Gastroesophageal sphincter (tissue), 4 donors: Measurements from ENCODE around the gene COX8C. TPM values are rescaled to one million over a fixed set of nuclear protein-coding genes. Genes with fewer than 3 reads are reported as not detected.

Source experiments
- ATAC-seq: fragments of 150-250 bp; one replicate; pipeline ENCODE4 v1.9.1; 2016; ENCODE audit warnings: mild to moderate bottlenecking, moderate library complexity
- H3K27ac ChIP-seq, 4 donors: fragments of 200-600 bp; sonication (generic) in 3 of 4; 1 replicate in 3 of 4; 2 replicates in 1 of 4; pipeline ENCODE4 v1.5.1; 2016 to 2019
- H3K27me3 ChIP-seq: fragments of 200-600 bp; sonication (generic); one replicate; pipeline ENCODE4 v1.5.1; 2019
- H3K36me3 ChIP-seq, 2 donors: fragments of 200-600 bp; sonication (generic); one replicate each; pipeline ENCODE4 v1.5.1; 2019; ENCODE audit warnings: control low read depth in 1 of 2
- H3K4me1 ChIP-seq, 3 donors: fragments of 200-600 bp; sonication (generic); 1 replicate in 2 of 3; 2 replicates in 1 of 3; pipeline ENCODE4 v1.5.1; 2016 to 2019; ENCODE audit warnings: control low read depth in 2 of 3
- H3K4me3 ChIP-seq, 2 donors: fragments of 200-600 bp; sonication (generic); one replicate each; pipeline ENCODE4 v1.5.1; 2019; ENCODE audit warnings: mild to moderate bottlenecking in 1 of 2, moderate library complexity in 1 of 2
- H3K9me3 ChIP-seq, 3 donors: fragments of 200-600 bp; sonication (generic); one replicate each; pipeline ENCODE4 v1.5.1; 2017 to 2019; ENCODE audit warnings: control low read depth in 2 of 3
- EP300 ChIP-seq: sonication (generic); formaldehyde crosslinking; IDR thresholded peaks from one replicate; pipeline ENCODE4 v1.6.1; 2017; ENCODE audit warnings: antibody characterized with exemption, mild to moderate bottlenecking
- POLR2A ChIP-seq, 2 donors: fragments of 450-650 bp; IDR thresholded peaks; one replicate each; pipeline ENCODE4 v1.6.1; 2017; ENCODE audit warnings: antibody characterized with exemption in 2 of 2, mild to moderate bottlenecking in 2 of 2, moderate library complexity in 1 of 2
- POLR2AphosphoS5 ChIP-seq: sonication (generic); formaldehyde crosslinking; IDR thresholded peaks from one replicate; pipeline ENCODE4 v1.6.1; 2017; ENCODE audit warnings: antibody characterized with exemption
- WGBS, 2 donors: methylation state at CpG; one replicate each; pipeline ENCODE4 v1.1.5; 2018; ENCODE audit warnings: low coverage in 1 of 2; 5-methylcytosine and 5-hydroxymethylcytosine counted together
- total RNA-seq, 4 donors: library from RNA; depleted of rRNA; stranded (reverse); fragments of >200 nt; gene quantifications; one replicate each; pipeline ENCODE4 v1.1.0, GENCODE V29; 2016
- TF ChIP-seq, protein P1 (sequence below), 4 experiments: fragments of 200-600 bp in 2 of 4; fragments of 450-650 bp in 2 of 4; sonication (generic) in 1 of 4; IDR thresholded peaks; one replicate each; pipeline ENCODE4 v1.5.1; 2017 to 2019; ENCODE audit warnings: antibody characterized with exemption in 4 of 4, mild to moderate bottlenecking in 2 of 4, moderate library complexity in 2 of 4

COX8C gene
- total RNA-seq, 4 donors from 2014 or later = not detected

- no peaks in the 10 kb centered on the region for H3K36me3 ChIP-seq
- H3K4me1 ChIP-seq = peaks cover 0 to 55% (median 3%) of the 10 kb centered on the region in 3 donors
- H3K9me3 ChIP-seq = no peaks in the 10 kb centered on the region
- no peaks in the 10 kb centered on the region for H3K27me3 ChIP-seq
- H3K4me3 ChIP-seq = no peak overlapping the region
- 52% methylated on average over 2 of the region's 3 CpGs; no CpG with 5 or more reads in 1 of the 2 donors for WGBS, 2 donors
- no peak overlapping the region for H3K27ac ChIP-seq
- ATAC-seq = no peak
- TF ChIP-seq, protein P1, sequence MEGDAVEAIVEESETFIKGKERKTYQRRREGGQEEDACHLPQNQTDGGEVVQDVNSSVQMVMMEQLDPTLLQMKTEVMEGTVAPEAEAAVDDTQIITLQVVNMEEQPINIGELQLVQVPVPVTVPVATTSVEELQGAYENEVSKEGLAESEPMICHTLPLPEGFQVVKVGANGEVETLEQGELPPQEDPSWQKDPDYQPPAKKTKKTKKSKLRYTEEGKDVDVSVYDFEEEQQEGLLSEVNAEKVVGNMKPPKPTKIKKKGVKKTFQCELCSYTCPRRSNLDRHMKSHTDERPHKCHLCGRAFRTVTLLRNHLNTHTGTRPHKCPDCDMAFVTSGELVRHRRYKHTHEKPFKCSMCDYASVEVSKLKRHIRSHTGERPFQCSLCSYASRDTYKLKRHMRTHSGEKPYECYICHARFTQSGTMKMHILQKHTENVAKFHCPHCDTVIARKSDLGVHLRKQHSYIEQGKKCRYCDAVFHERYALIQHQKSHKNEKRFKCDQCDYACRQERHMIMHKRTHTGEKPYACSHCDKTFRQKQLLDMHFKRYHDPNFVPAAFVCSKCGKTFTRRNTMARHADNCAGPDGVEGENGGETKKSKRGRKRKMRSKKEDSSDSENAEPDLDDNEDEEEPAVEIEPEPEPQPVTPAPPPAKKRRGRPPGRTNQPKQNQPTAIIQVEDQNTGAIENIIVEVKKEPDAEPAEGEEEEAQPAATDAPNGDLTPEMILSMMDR (IDR thresholded peaks at IDR 0.05) = no peak
- TF ChIP-seq POLR2AphosphoS5 (no peak), POLR2A (IDR thresholded peaks at IDR 0.05) (no peak), EP300 (no peak)
These were observed 43.3 kb upstream of the COX8C start for GRCh38 chr14:93303659-93304058.

DNA sequence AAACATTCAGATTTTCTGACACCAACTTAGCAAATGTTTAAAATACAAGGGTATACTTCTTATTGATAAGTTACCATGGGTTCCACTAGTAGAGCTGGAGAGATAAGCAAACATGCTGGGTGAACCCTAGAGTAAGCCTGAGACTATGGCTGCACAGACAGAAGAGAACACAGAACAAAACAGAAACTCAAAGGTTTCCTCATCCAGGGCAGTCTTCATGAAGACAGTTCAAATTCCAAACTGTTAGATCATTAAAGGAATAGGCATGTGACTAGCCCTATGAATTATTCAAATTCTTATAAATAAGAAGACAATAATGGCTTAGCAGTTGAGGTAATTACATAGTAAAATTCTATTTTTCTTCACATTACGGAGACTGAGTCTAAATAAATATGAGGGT lies 42.2 kb upstream of the COX8C start:
- ATAC-seq = no peak
- 100% methylated on average over 1 of the region's 1 CpG for WGBS, 2 donors
- peaks cover 0 to 44% (median 0%) of the 10 kb centered on the region in 3 donors for H3K4me1 ChIP-seq

DNA sequence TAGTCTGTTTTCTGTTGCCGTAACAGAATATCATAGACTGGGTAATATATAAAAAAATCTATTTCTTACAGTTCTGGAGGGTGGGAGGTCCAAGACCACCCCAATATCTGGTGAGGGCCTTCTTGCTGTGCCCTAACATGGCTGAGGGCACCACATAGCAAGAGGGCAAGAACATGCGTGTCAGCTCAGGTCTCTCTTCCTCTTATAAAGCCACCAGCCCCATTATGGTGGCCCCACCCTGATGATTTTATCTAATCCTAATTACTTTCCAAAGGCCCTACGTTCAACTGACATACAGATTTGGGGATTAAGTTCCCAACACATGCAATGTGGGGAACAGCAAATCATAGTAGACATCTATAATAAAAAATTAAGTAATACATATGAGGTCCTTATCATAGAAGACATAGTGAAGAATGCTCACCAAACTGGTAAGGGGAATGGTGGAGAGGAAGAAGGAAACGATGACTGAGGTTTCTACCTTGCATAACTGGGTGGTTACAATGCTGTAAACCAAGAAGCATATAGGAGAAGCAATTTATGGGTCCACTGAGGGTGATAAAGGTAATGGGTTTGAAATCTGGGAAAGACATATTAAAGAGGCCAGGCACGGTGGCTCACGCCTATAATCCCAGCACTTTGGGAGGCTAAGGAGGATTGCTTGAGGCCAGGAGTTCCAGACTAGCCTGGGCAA lies 41.1 kb upstream of the COX8C start:
- Histone ChIP-seq H3K36me3 (no peaks in the 10 kb centered on the region), H3K9me3 (no peaks in the 10 kb centered on the region), H3K4me3 (no peak overlapping the region), H3K4me1 (peaks cover 0 to 39% (median 0%) of the 10 kb centered on the region in 3 donors), H3K27me3 (no peaks in the 10 kb centered on the region), H3K27ac (no peak overlapping the region)
- ATAC-seq = no peak
- WGBS, 2 donors = 84 to 89% methylated on average over 5 to 6 of the region's 6 CpGs
- TF ChIP-seq EP300 = no peak
- TF ChIP-seq, protein P1 (IDR thresholded peaks at IDR 0.05) = no peak
- no peak for TF ChIP-seq POLR2A (IDR thresholded peaks at IDR 0.05)
- TF ChIP-seq POLR2AphosphoS5 = no peak

More for the DNA sequence above, 42.2 kb upstream of the COX8C start:
- no peak overlapping the region for H3K4me3 ChIP-seq
- no peak overlapping the region for H3K27ac ChIP-seq
- no peaks in the 10 kb centered on the region for H3K36me3 ChIP-seq
- H3K9me3 ChIP-seq = no peaks in the 10 kb centered on the region
- TF ChIP-seq POLR2A (IDR thresholded peaks at IDR 0.05) (no peak), POLR2AphosphoS5 (no peak), EP300 (no peak)
- TF ChIP-seq, protein P1 (IDR thresholded peaks at IDR 0.05) = no peak
- no peaks in the 10 kb centered on the region for H3K27me3 ChIP-seq

GRCh38 chr14:93306812-93307211 lies 40.2 kb upstream of the COX8C start:
- H3K36me3 ChIP-seq = no peaks in the 10 kb centered on the region
- H3K4me1 ChIP-seq = peaks cover 0 to 47% (median 0%) of the 10 kb centered on the region in 3 donors
- no peaks in the 10 kb centered on the region for H3K9me3 ChIP-seq
- no peak overlapping the region for H3K27ac ChIP-seq
- H3K4me3 ChIP-seq = no peak overlapping the region
- no peaks in the 10 kb centered on the region for H3K27me3 ChIP-seq
- no peak for TF ChIP-seq POLR2AphosphoS5
- TF ChIP-seq, protein P1 (IDR thresholded peaks at IDR 0.05) = no peak
- TF ChIP-seq EP300 = no peak
- TF ChIP-seq POLR2A (IDR thresholded peaks at IDR 0.05) = no peak
- no peak for ATAC-seq

- no peaks in the 10 kb centered on the region for H3K9me3 ChIP-seq
- H3K27me3 ChIP-seq = no peaks in the 10 kb centered on the region
- H3K36me3 ChIP-seq = no peaks in the 10 kb centered on the region
- no peak overlapping the region for H3K27ac ChIP-seq
- TF ChIP-seq POLR2AphosphoS5 = no peak
- TF ChIP-seq EP300 = no peak
- no peak for TF ChIP-seq POLR2A (IDR thresholded peaks at IDR 0.05)
- TF ChIP-seq, protein P1 (IDR thresholded peaks at IDR 0.05) = no peak
- no peak overlapping the region for H3K4me3 ChIP-seq
- H3K4me1 ChIP-seq = peaks cover 0 to 50% (median 3%) of the 10 kb centered on the region in 3 donors
- ATAC-seq = no peak
- 78 to 94% methylated on average over 2 of the region's 2 CpGs for WGBS, 2 donors
These were observed 38.2 kb upstream of the COX8C start for GRCh38 chr14:93308686-93309345.
